ENCODE results near the gene C6orf163.

DNA sequence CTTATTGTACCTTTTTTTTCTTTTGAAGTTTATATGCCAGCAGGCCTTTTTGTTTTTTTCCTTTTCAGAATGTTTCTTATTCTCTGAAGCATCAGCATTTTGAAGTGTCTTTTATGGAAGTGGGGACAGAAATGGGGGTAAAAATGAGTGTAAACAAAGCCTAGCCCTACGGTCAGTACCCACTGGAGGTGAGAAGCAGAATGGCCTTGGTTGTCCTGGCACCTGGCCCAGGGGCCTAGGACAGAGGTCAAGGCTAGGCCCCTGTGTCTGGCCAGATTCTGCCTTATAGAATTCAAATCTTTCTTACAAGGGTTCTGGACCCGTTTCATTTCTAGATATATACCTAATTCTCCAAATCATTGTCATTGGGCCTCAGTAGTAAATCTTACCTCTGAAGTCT is 3.5 kb upstream of the C6orf163 start:
- TF ChIP-seq POLR2A (IDR thresholded peaks at IDR 0.05; ENCODE audit: extremely low read depth, insufficient read length) = no peak
- TF ChIP-seq, protein P1, sequence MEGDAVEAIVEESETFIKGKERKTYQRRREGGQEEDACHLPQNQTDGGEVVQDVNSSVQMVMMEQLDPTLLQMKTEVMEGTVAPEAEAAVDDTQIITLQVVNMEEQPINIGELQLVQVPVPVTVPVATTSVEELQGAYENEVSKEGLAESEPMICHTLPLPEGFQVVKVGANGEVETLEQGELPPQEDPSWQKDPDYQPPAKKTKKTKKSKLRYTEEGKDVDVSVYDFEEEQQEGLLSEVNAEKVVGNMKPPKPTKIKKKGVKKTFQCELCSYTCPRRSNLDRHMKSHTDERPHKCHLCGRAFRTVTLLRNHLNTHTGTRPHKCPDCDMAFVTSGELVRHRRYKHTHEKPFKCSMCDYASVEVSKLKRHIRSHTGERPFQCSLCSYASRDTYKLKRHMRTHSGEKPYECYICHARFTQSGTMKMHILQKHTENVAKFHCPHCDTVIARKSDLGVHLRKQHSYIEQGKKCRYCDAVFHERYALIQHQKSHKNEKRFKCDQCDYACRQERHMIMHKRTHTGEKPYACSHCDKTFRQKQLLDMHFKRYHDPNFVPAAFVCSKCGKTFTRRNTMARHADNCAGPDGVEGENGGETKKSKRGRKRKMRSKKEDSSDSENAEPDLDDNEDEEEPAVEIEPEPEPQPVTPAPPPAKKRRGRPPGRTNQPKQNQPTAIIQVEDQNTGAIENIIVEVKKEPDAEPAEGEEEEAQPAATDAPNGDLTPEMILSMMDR (IDR thresholded peaks at IDR 0.05; ENCODE audit: low read depth, low read length) = no peak
